Measurements from ENCODE around the gene TMEM164. TPM values are rescaled to one million over a fixed set of nuclear protein-coding genes. Genes with fewer than 3 reads are reported as not detected.

Gene TMEM164
- total RNA-seq, 1 donor from 2014 or later, result 76.3 TPM

DNA sequence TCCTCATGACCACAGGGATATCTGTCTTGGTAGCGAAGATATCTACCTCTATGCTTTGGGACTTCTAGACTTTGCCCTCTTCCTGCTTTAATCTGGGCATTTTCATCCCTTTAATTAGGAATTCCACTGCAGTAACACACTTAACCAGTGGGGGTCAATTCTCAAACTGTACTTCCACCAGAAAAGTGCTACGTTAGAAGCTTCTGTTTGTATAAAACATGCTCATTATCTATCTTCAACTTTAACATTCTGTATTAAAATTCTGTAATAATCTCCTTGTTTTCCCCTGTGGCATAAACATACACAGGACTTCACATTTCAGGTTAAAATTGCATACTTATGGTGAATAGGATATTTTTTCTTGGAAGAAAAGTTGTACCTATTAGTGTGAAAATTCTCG is 209.4 kb downstream of the TMEM164 start:
- Mint-ChIP-seq H3K27me3 (no peaks in the 10 kb centered on the region), H3K4me3 (no peak overlapping the region), H3K4me1 (ENCODE audit: unreplicated experiment) (peaks cover 21% of the 10 kb centered on the region), H3K9me3 (no peaks in the 10 kb centered on the region), H3K36me3 (peaks cover 9% of the 10 kb centered on the region), H3K27ac (no peak overlapping the region)
- TF ChIP-seq, protein P1, sequence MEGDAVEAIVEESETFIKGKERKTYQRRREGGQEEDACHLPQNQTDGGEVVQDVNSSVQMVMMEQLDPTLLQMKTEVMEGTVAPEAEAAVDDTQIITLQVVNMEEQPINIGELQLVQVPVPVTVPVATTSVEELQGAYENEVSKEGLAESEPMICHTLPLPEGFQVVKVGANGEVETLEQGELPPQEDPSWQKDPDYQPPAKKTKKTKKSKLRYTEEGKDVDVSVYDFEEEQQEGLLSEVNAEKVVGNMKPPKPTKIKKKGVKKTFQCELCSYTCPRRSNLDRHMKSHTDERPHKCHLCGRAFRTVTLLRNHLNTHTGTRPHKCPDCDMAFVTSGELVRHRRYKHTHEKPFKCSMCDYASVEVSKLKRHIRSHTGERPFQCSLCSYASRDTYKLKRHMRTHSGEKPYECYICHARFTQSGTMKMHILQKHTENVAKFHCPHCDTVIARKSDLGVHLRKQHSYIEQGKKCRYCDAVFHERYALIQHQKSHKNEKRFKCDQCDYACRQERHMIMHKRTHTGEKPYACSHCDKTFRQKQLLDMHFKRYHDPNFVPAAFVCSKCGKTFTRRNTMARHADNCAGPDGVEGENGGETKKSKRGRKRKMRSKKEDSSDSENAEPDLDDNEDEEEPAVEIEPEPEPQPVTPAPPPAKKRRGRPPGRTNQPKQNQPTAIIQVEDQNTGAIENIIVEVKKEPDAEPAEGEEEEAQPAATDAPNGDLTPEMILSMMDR (conservative IDR thresholded peaks at IDR 0.05), result peak; percentile 69
- DNase-seq (ENCODE audit: extremely low spot score, unreplicated experiment), result no peak

DNA sequence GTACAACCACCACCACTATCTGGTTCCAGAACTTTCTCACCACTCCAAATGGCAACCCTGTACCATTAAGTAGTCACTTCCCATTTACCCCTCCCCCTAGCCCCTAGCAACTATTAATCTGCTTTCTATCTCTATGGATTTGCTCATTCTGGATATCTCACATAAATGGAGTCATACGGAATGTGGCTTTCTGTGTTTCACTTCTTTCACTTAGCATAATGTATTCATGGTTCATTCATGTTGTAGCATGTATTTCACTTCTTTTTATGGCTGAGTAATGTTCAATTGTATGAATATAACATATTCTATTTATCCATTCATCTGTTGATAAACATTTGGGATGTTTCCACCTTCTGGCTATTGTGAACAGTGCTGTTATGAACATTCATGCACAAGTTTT is 210.3 kb downstream of the TMEM164 start:
- DNase-seq (ENCODE audit: extremely low spot score, unreplicated experiment), result no peak
- peaks cover 21% of the 10 kb centered on the region for H3K4me1 Mint-ChIP-seq (ENCODE audit: unreplicated experiment)
- H3K27me3 Mint-ChIP-seq, result no peaks in the 10 kb centered on the region
- no peak overlapping the region for H3K4me3 Mint-ChIP-seq
- TF ChIP-seq, protein P1 (conservative IDR thresholded peaks at IDR 0.05), result no peak
- H3K9me3 Mint-ChIP-seq, result no peaks in the 10 kb centered on the region
- peak overlapping the region; percentile 39 for H3K27ac Mint-ChIP-seq
- H3K36me3 Mint-ChIP-seq, result peaks cover 9% of the 10 kb centered on the region

DNA sequence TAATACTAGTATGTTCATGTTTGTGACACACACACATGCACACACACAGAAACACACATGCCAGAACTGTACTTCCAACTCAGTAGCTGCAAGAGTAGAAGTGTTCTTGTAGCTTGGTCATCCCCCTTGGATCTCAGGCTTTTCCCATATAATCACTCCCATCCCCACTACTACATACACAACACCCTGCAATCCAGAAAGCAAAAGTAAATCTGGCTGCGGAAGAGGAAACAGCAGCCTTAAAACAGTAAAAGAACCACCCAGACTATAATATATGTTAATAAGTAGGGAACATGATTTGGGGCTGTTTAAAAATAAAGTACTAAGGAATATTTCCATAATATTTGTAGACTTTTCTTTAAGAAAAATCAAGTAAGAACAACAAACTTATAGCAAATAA is 211.8 kb downstream of the TMEM164 start:
- peaks cover 9% of the 10 kb centered on the region for H3K36me3 Mint-ChIP-seq
- no peaks in the 10 kb centered on the region for H3K27me3 Mint-ChIP-seq
- TF ChIP-seq, protein P1 (conservative IDR thresholded peaks at IDR 0.05), result no peak
- H3K4me3 Mint-ChIP-seq, result no peak overlapping the region
- H3K27ac Mint-ChIP-seq, result no peak overlapping the region
- H3K4me1 Mint-ChIP-seq (ENCODE audit: unreplicated experiment), result peaks cover 18% of the 10 kb centered on the region
- no peaks in the 10 kb centered on the region for H3K9me3 Mint-ChIP-seq
- no peak for DNase-seq (ENCODE audit: extremely low spot score, unreplicated experiment)

DNA sequence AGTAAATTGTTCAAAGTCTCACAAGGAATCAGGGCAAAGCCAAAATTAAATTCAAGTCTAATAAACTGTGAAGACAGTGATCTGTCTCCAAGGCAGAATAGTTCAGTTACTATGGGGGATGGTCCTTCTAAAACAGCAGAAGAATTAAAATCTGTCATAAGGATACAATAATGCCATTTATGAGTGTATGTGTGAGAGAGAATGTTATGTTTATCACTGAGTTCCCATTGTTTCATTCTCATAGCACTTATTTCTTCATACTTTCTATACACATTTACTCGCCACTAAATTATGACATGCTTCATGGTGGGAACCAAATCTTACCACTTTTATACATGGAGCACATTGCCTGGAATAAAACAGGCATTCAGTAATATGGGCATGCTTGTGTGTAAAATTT is 212.5 kb downstream of the TMEM164 start:
- Mint-ChIP-seq H3K27ac (no peak overlapping the region), H3K27me3 (no peaks in the 10 kb centered on the region), H3K9me3 (no peaks in the 10 kb centered on the region), H3K4me3 (no peak overlapping the region), H3K36me3 (peaks cover 9% of the 10 kb centered on the region), H3K4me1 (ENCODE audit: unreplicated experiment) (peaks cover 12% of the 10 kb centered on the region)
- TF ChIP-seq, protein P1 (conservative IDR thresholded peaks at IDR 0.05), result no peak
- DNase-seq (ENCODE audit: extremely low spot score, unreplicated experiment), result no peak

DNA sequence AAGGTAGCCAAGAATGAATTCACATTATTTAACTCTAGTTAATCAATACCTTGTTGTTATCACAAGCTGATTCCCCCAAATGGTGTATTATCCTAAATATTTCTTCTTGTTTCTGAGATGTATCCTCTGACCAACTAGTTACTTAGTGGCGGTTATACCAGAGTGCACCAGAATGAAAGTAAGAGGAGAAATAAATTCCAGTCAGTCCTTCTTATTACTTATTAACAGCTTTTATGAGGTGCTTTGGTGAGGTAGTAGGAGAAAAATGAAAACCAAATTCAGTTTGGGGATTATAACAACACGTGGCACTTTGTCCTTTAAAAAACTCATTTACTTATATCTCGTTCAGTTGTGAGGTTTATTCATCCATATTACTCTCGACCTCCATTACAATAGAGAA is 213.1 kb downstream of the TMEM164 start:
- DNase-seq (ENCODE audit: extremely low spot score, unreplicated experiment), result no peak
- H3K27me3 Mint-ChIP-seq, result no peaks in the 10 kb centered on the region
- peaks cover 7% of the 10 kb centered on the region for H3K4me1 Mint-ChIP-seq (ENCODE audit: unreplicated experiment)
- H3K9me3 Mint-ChIP-seq, result no peaks in the 10 kb centered on the region
- H3K36me3 Mint-ChIP-seq, result peaks cover 9% of the 10 kb centered on the region
- no peak overlapping the region for H3K4me3 Mint-ChIP-seq
- H3K27ac Mint-ChIP-seq, result no peak overlapping the region
- TF ChIP-seq, protein P1 (conservative IDR thresholded peaks at IDR 0.05), result no peak

DNA sequence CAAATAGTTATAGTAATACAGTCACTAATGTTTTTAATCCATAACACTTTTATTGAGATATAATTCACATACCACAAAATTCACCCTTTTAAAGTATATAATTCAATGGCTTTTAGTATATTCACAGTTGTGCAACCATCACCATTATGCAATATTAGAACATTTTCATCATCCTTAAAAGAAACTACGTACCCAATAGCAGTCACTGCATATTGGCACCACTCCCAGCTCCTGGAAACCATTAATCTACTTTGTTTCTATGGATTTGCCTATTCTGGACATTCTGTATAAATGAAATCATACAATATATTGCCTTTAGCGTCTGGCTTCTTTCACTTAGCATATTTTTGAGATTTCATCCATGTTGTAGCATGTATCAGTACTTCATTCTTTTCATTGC is 215.7 kb downstream of the TMEM164 start:
- H3K27me3 Mint-ChIP-seq, result no peaks in the 10 kb centered on the region
- H3K36me3 Mint-ChIP-seq, result peaks cover 9% of the 10 kb centered on the region
- H3K4me3 Mint-ChIP-seq, result no peak overlapping the region
- TF ChIP-seq, protein P1 (conservative IDR thresholded peaks at IDR 0.05), result no peak
- peaks cover 3% of the 10 kb centered on the region for H3K4me1 Mint-ChIP-seq (ENCODE audit: unreplicated experiment)
- DNase-seq (ENCODE audit: extremely low spot score, unreplicated experiment), result no peak
- H3K27ac Mint-ChIP-seq, result no peak overlapping the region
- H3K9me3 Mint-ChIP-seq, result no peaks in the 10 kb centered on the region

Data from type B pancreatic cell (in vitro differentiated cells).